ENCODE measurements around the gene CAPZA3. TPM values are rescaled to one million over a fixed set of nuclear protein-coding genes. Genes with fewer than 3 reads are reported as not detected.
"Not testable (repeated sequence)": the region's sequence is repeated elsewhere in the genome, so short reads cannot be mapped to it uniquely, and the experiment has no call there.

CAPZA3 gene
- total RNA-seq, 1 experiment from 2014 or later, result not detected

DNA sequence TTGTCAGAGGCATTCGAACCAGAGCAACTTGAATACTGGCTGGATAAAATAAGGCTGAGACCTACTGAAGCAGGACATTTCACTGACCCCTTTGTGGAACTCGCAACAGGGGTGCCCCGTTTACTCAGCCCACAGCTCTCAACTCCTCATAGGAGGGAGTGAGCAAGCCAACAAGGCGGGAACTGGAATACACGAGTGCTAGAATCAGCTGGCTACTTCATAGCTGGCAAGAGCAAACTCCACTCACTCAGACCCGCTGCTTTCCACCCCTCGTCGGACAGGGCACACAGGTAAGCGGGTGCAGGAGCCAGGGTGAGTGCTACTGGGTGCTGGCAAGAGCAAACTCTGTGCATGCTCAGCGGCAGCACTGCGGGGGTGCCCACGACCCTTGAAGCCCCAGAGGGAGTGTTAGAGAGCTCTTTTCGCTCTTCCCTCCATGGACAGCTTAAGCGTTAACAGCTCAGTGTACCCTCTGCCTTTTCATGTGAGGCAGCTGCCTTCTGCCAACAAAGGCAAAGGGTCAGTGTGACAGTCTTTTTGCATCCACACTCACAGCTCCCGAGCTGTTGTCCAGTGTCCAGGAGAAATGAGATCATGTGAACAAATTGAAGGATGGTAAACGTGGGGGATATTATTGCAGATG lies 15.7 kb downstream of the CAPZA3 start:
- no peak for DNase-seq (ENCODE audit: low read depth)

DNA sequence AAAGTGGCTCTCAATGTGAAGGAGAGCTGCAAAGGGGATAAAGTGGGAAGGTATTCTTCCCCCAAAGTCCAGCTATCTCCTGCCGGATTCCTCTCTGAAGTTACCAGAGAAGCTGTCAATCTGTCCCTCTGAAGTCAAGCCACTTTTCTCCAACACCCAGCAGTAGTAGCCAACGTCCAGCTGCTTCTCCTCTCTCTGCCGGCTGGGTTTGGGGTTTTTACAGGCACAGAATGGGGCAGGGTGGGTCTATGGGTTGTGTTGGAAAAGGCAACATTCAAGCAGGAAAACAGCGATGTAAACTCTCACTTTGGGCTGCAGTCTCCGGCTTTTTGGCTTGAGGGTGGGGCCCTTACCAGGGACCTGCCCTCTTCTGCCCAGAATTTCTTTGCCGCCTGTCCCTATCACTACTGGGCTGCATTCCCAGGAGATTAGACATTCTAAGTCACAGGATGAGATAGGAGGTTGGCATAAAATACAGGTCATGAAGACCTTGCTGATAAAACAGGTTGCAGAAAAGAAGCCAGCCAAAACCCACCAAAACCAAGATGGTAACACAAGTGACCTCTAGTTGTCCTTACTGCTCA lies 16.3 kb downstream of the CAPZA3 start:
- no peak for DNase-seq (ENCODE audit: low read depth)

DNA sequence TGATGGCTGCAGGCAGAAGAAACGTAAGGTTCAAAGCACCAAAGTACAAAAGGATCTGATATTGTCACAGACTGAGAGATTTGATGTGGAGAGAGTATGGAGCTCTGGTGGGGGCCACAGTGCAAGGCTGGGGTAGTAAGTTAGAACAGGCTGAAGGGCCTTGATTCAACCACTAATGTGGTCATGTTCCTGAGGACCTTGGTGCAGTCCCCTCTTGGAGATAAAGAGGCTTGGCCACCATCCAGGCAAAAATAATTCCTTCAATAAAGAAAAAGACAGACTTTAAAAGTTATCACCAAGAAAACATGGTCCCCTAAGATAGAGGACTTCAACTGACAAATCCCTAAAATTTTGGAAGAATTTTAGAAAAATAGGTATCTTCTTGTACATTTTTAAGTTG lies 17.4 kb downstream of the CAPZA3 start:
- no peak for DNase-seq (ENCODE audit: low read depth)

DNA sequence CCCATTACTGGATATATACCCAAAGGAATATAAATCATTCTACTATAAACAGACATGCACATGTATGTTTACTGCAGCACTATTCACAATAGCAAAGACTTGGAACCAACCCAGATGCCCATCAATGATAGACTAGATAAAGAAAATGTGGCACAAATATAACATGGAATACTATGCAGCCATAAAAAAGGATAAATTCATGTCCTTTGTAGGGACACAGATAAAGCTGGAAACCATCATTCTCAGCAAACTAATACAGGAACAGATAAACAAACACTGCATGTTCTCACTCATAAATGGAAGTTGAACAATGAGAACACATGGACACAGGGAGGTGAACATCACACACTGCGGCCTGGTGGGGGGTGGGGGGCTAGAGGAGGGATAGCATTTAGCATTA lies 28.6 kb downstream of the CAPZA3 start:
- not testable (repeated sequence) for DNase-seq (ENCODE audit: low read depth)

DNA sequence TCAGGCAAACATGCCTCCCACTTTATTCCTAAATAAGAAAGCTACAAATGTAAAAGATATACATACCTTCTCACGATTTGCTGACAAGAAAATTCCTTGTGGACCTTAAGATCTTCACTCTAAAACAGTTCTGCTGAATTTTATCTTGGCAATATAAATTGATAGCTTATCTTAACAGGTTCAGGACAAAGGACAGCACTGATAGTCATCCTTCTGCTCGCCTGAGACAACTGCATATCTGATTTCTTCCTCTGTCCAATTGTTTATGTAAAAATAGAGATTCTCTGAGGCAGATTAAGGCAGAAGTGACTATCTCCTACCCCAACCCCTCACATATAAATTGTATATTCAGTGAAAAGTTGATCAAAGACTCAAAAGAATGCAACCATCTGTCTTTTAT lies 44.9 kb downstream of the CAPZA3 start:
- DNase-seq (ENCODE audit: low read depth), result no peak

DNA sequence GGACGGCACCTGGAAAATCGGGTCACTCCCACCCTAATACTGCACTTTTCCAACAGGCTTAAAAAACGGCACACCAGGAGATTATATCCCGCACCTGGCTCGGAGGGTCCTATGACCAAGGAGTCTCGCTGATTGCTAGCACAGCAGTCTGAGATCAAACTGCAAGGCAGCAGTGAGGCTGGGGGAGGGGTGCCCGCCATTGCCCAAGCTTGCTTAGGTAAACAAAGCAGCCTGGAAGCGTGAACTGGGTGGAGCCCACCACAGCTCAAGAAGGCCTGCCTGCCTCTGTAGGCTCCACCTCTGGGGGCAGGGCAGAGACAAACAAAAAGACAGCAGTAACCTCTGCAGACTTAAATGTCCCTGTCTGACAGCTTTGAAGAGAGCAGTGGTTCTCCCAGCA lies 47.5 kb downstream of the CAPZA3 start:
- DNase-seq (ENCODE audit: low read depth), result not testable (repeated sequence)

Other genes starting within 250 kb of the CAPZA3 start
- not detected in 2 replicates for gene PLCZ1, start 107 bp upstream of the CAPZA3 start, total RNA-seq (2014; rRNA removed; shearing (Covaris generic))